H7 (cell line): ENCODE results near the gene CYP1A1. TPM values are rescaled to one million over a fixed set of nuclear protein-coding genes. Genes with fewer than 3 reads are reported as not detected.

Source experiments
- DNase-seq: peaks from one replicate; pipeline ENCODE4 v3.0.0; 2012
- H3K27me3 ChIP-seq: 2 replicates; pipeline ENCODE4 v1.6.0; 2011; ENCODE audit warnings: mild to moderate bottlenecking, low read length; ENCODE audit not compliant: control insufficient read depth, insufficient read depth
- H3K36me3 ChIP-seq: replicated peaks from 2 replicates; pipeline ENCODE4 v1.5.1; 2011; ENCODE audit warnings: low read length; ENCODE audit not compliant: control insufficient read depth, insufficient read depth
- H3K4me3 ChIP-seq: 2 replicates; pipeline ENCODE4 v1.5.1; 2011; ENCODE audit warnings: low read depth, mild to moderate bottlenecking, control low read depth, low read length, moderate library complexity; ENCODE audit not compliant: insufficient read depth
- total RNA-seq: library from RNA; depleted of rRNA; stranded (reverse); fragments of >200 nt; shearing (Covaris generic); gene quantifications from 2 replicates; pipeline ENCODE4 v1.2.3, GENCODE V29; 2014

The CYP1A1 gene
- total RNA-seq, 1 experiment from 2014 or later = 0.45 TPM

DNA sequence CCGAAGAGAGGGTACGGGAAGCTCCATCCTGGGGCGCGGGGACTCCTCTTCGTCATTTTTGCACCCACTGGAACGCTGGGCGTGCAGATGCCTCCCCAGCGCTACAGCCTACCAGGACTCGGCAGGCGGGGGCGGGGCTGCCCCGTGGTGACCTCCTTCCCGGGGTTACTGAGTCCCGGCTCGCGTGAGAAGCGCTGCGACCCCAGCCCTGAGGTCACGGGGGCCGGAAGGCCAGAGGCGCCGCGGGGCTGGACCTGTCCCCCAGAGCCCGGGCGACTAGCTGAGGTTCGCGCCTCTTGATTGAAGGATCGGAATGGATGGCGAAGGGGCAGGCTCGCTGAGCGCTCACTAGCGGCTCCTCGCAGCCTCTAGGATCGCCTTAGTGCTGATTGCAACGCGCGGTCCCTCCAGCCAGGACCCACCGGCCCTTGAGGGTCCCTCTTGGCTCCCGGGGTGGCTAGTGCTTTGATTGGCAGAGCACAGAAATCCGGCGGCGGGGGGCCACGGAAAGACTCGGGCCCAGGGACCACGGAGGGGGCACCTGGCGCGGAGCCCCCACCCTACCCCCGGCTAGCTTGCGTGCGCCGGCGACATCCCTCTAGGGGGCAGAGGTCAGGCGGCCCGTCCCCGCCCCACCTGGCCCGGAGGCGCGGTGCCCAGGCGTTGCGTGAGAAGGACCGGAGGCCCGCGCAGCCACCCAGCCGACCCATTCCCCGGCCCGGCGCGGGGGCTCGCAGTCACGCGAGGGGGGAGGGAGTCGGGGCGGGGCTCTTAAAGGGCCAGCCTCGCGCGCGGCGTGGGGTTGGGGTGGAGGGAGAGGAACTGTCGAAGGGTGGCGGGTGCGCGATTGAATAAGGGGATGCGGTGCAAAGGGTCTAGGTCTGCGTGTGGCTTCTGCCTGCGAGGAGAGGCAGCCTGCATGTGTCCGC is 781 bp upstream of the CYP1A1 start:
- peaks cover 30% of the 10 kb centered on the region for H3K27me3 ChIP-seq
- peak; percentile 90 for DNase-seq
- peak overlapping the region; percentile 61 for H3K4me3 ChIP-seq
- no peaks in the 10 kb centered on the region for H3K36me3 ChIP-seq

DNA sequence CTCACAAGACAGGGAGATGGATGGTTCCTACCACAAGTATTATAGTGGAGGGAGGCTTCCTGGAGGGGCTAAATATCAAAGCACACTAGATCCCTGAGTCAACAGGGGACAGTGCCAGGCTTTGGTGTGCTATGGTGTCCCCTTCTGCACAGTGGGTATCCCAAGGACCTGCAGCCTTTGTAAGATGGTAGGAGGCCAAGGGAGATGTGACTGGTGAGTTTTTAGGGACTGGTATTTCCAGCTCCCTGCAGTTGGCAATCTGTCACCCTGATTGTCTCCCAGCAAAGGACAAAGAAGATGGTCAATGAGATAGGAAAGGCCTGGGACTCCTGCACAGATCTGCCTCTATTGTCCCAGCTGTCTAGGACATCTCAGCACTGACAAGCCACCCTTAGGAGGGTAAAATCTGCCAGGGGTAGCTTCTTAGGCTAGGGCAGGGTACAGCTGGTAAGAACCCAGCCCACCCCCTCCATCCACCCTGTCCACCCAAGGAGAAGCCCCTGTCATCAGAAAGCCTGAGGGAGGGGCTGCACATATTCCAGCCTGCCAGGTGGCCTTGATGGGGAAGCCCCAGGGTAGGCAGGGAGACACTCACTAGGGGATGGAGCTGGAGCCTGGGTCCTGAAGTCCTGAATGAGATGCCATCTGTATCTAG is 631 bp downstream of the CYP1A1 start:
- DNase-seq = no peak
- Histone ChIP-seq H3K36me3 (no peaks in the 10 kb centered on the region), H3K27me3 (peaks cover 30% of the 10 kb centered on the region), H3K4me3 (no peak overlapping the region)

DNA sequence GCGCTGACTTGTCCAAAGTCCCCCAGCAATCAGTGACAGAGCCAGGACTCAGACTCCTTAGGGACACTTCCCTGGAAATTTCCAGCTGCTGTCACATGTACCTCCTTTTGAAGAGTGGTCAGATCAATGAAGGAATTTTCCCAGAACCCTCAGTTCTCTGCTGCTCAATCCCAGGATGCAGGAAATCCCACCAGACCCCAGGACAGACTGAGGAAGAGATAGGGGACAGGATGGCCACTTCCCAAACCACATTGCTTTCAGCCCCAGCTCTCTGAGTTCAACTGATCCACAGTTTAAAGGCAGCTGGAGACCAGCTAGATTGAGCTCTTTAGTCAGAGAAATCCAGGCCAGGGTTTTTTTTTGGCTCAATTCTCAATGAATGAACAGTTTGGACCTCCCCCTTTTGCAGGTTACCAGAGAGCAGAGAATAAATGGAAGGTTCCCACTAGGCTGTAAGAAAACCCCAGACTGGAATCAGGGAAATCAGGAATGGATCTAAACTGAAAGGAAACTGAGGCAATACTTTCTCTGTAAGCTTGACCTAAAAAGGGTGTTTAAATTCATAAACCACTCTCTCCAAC is 1.5 kb downstream of the CYP1A1 start:
- Histone ChIP-seq H3K36me3 (no peaks in the 10 kb centered on the region), H3K4me3 (no peak overlapping the region), H3K27me3 (peaks cover 30% of the 10 kb centered on the region)
- peak; percentile 81 for DNase-seq

DNA sequence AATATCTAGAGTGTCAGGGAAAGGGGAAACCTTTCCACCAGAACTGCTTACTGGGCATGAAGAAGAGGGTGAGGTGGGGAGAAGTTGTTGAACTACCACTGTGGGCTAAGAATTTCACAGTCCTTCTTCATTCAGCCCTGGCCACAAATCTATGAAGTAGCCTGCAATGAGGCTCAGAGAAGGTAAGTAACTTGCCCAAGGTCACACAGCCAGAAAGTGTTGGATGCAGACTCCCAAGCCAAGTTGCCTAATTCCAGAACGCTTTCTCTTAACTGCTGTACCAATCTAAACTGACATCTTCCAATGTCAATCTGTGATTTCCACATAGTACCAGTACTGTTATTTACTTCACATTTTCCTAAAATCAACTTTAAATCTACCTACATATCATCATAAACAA is 2.1 kb downstream of the CYP1A1 start:
- Histone ChIP-seq H3K36me3 (no peaks in the 10 kb centered on the region), H3K4me3 (no peak overlapping the region), H3K27me3 (peaks cover 30% of the 10 kb centered on the region)
- no peak for DNase-seq

DNA sequence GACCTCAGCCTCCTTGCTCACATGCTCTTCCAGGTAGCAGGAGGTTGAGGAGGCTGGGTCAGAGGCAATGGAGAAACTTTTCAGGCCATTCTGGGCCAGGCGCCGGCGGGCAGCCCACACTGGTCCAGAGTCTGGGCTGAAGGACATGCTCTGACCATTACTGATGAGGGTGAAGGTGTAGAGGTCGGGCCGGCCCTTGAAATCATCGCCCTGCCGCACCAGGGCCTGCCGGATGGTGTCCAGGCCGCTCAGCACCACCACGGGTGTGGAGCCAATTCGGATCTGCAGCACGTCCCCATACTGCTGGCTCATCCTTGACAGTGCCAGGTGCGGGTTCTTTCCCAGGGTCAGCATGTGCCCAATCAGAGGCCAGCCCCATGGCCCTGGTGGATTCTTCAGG is 2.7 kb downstream of the CYP1A1 start:
- DNase-seq = no peak
- Histone ChIP-seq H3K36me3 (no peaks in the 10 kb centered on the region), H3K27me3 (peaks cover 25% of the 10 kb centered on the region), H3K4me3 (no peak overlapping the region)

DNA sequence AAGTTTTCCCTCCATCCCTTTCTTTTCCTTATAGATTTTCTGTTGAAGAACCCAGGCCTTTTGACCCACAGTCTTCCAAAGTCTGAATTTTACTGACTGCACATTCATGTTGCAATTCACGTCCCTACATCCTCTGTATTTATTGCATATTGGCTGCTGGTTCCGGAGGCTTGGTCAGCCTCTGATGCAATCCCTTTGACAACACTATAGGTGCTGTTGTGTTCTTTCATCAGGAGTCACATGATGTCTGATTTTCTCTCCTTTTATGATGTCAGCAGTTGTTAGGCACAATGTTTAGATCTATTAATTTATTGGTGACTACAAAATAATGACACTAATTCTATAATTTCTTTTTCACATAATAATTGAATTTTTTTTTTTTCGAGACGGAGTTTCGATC is 8.7 kb downstream of the CYP1A1 start:
- H3K27me3 ChIP-seq = no peaks in the 10 kb centered on the region; the same call in 1 of the 2 replicates
- no peak for DNase-seq
- H3K36me3 ChIP-seq = no peaks in the 10 kb centered on the region
- no peak overlapping the region for H3K4me3 ChIP-seq

DNA sequence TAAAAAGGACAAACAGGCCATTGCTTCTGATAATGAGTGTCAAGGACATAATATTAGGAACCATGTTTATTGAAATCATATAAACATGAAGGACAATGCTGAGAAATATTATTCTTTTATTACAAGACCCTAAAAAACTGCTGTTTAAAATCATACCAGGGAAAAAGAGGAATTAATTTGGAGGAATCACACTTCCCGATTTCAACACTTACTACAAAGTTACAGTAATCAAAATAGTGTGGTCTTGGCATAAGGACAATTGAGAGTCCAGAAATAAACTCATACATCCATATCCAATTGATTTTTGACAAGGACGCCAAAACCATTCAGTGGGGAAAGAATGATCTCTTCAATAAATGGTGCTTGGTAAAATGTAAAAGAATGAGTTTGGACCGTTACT is 13.0 kb downstream of the CYP1A1 start:
- Histone ChIP-seq H3K4me3 (no peak overlapping the region), H3K36me3 (no peaks in the 10 kb centered on the region), H3K27me3 (peaks cover 2% of the 10 kb centered on the region; the same call in 1 of the 2 replicates)
- DNase-seq = no peak

DNA sequence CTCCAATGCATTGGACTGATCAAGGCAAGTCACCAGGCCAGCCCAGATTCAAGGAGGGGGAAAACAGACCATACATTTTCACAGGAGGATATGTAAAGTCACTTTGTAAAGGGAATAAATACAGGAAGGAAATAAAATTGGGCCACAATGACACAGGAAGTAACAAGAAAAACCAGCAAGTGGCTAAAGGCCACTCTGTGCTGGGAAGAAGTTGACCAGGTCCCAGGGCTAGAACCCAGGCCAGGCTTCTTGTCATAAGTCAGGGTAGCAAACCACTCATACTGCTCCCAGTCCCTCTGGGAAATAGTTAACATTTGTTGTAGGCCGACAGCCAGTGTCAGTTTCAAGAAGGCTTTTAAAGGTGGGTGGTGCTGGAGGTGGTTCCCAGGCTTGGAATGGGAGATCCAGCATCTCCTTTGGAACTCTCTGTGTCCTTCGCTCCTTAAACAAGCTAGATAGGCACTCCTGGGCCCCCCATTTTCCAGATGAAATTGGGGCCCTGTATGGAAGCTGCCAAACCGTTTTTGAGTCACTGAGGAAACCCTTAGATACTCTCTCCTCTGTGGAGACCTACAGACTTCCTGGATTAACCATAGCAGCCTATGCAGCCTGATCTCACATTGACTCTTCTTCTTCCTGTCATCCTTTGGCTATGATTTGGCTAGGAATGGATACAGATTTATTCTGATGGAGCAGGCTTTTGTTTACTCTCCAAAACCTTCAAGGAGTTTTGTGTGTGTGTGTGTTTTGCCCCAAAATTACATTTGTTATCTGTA is 14.8 kb downstream of the CYP1A1 start:
- peaks cover 4% of the 10 kb centered on the region; the same call in 1 of the 2 replicates for H3K27me3 ChIP-seq
- no peaks in the 10 kb centered on the region for H3K36me3 ChIP-seq
- no peak for DNase-seq
- no peak overlapping the region for H3K4me3 ChIP-seq

DNA sequence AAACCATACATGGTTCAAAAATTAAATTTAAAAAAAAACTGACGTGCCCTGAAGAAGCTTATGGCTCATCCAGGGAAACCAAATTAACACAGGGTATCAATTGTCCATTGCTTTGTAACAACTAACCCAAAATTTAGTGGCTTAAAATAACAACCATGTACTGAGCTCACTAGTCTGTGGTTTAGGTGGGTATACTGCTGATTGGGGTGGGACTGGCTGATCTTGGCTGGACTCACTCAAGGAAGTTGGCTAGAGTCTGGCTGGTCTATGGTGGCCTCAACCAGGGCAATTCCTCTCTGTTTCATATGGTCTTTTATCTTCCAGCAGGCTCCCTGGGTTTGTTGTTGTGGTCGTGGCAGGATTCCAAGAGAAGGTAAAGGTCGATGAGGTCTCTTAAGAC is 15.4 kb downstream of the CYP1A1 start:
- Histone ChIP-seq H3K27me3 (peaks cover 4% of the 10 kb centered on the region; the same call in 1 of the 2 replicates), H3K36me3 (no peaks in the 10 kb centered on the region), H3K4me3 (no peak overlapping the region)
- no peak for DNase-seq

DNA sequence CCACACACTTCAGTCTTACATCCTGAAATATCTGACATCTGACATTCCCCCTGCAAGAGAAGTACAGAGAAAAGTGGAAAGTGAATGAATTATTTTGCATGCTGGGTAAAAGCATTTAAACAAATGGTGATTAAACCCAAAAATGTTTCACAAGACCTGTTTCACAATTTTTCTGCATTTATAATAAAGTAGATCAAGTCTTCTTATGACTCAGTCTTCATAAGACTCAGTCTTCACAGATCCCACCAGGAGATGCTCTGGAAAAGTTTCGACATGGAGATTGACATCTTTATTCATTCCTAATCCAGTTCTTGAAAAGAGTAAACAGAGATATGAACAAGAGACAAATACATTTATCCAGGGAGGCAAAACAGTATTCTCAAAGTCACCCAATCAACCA is 16.3 kb downstream of the CYP1A1 start:
- DNase-seq = no peak
- Histone ChIP-seq H3K27me3 (peaks cover 4% of the 10 kb centered on the region; the same call in 1 of the 2 replicates), H3K4me3 (no peak overlapping the region), H3K36me3 (no peaks in the 10 kb centered on the region)

DNA sequence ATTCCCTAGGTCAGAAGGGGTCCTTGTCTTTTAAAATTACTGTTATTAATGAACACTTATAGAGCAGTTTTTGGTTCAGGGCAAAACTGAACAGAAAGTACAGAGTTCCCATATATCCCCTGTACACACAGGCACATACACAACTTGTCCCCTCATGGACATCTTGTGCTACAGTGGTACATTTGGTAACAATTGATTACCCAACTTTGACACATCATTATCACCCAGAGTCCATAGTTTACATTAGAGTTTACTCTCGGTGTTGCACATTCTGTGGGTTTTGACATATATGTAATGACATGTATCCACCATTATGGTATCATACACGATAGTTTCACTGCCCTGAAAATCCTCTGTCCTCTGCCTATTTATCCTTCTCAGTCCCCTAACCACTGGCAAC is 28.5 kb downstream of the CYP1A1 start:
- Histone ChIP-seq H3K36me3 (no peaks in the 10 kb centered on the region), H3K4me3 (no peak overlapping the region; the same call in 1 of the 2 replicates), H3K27me3 (peaks cover 6% of the 10 kb centered on the region; the same call in 1 of the 2 replicates)
- DNase-seq = no peak

DNA sequence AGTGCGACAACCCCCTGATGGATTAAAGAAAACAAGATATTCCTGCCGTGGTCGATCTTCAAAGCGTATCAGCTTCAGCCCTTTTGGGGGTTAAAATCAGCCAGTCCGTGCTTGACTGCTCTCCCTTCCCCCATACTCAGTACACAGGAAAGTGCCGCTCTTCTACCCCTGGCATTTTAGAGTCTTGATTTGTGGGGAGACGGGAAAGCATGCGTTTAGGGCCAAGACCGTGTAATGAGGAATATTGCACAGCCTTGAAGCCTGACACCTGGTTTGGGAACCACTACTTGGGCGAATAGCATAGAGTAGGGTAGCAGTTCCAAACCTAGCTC is 29.0 kb downstream of the CYP1A1 start:
- H3K27me3 ChIP-seq = peaks cover 3% of the 10 kb centered on the region; the same call in 1 of the 2 replicates
- peak overlapping the region; percentile 95 for H3K4me3 ChIP-seq
- no peaks in the 10 kb centered on the region for H3K36me3 ChIP-seq
- no peak for DNase-seq

DNA sequence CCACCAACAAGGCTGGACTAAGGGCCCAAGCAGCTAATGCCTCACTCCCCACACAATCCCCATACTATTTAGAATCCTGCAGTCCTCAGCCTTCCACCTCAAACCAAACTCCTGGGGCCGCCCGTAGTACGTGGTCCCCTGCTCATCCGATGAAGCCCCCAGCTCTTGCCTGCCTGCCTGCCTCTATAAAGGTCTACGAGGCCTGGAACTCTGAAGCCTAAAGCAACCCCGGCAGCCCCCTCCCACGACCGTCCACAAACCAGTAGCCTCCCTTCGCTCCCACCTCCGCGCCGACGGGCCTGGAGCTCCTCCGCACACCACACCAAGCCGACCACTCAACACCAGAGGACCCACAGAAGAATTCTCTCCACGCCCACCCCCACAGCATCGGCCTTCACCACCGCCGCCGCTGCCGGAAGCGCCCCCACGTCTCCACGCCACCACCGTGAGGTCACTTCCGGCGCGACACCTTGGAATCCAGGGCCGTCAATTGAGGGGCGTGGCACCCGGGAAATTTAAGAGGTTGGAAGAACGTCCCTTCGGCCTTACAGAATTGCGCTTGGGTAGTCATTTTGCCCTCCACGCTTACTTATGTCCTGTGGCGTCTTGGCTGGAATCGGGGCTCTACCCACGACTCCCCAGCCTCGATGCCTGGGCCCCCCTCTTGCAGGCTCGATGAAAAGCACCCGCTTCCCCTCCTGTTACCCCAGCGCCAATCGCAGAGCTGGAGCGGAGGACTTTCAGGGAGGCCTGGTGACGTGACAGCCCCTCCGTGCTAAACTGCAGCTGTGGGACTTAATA is 29.5 kb downstream of the CYP1A1 start, which contains the start of gene EDC3:
Gene EDC3, minus strand, starts transcription at position 428 of the 801 bp plus-strand sequence. CDS start 20,900 bp downstream, outside the sequence.
- peak; percentile 89 for DNase-seq
- no peaks in the 10 kb centered on the region; the same call in 1 of the 2 replicates for H3K27me3 ChIP-seq
- H3K36me3 ChIP-seq = no peaks in the 10 kb centered on the region
- H3K4me3 ChIP-seq = peak within 1 kb of the TSS; percentile 95
